ENCODE results near the gene TUBA1B. TPM values are rescaled to one million over a fixed set of nuclear protein-coding genes. Genes with fewer than 3 reads are reported as not detected.

Gene TUBA1B
- total and polyA plus RNA-seq, 2 of the 13 experiments (the other 11 are each of a cell fraction or from before 2014, with no cell fraction given), result 1,275 to 1,353 TPM

DNA sequence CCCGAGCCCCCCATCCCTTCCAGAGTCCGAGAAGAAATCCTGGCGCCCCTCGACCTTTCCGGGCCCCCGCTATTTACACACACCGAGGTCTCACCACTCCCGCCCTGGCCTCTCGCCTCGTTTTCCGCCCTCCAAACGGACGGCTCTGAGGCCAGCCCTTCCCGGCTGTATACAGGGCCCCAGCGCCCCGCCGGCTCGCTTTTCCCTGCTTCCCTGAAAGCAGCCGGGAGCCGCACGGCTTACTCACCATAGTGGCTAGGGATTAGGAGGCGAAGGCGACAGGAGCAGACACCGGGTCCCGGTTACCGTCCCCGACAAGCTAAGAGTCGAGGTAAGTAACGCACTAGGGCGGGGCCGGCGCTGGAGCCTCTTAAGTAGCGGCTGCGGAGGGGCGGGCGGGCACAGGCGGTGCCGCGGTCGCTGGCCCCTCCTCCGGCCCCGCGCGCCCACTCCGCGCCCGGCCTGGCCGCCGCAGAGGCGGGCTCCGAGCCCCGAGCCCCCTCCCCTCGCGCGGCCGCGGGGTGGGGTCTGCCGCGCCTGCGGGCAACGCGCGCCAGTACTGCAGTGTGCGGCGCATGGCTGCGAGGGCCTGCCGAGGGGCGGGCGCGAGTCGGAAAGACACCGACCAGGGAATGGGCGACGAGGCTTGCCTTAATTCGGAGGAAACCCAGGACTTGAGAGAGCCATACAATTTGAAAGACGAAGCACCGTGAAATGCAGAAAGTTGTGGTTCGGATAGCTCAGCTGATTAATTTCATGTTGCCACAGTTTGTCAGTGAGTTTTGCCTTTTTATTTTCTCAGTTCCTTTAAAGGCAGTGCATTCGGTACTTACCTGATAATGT lies at the start of gene TUBA1B (continued):
- no peak for TF ChIP-seq PRDM4 (CRISPR knock-in tag; IDR thresholded peaks at IDR 0.05; ENCODE audit: borderline replicate concordance)
- TF ChIP-seq SRSF4 (IDR thresholded peaks at IDR 0.05; ENCODE audit: low read depth, low read length, poor library complexity, severe bottlenecking), result no peak
- TF ChIP-seq, protein P1, sequence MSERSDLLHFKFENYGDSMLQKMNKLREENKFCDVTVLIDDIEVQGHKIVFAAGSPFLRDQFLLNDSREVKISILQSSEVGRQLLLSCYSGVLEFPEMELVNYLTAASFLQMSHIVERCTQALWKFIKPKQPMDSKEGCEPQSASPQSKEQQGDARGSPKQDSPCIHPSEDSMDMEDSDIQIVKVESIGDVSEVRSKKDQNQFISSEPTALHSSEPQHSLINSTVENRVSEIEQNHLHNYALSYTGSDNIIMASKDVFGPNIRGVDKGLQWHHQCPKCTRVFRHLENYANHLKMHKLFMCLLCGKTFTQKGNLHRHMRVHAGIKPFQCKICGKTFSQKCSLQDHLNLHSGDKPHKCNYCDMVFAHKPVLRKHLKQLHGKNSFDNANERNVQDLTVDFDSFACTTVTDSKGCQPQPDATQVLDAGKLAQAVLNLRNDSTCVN (CRISPR knock-in tag; IDR thresholded peaks at IDR 0.05; ENCODE audit: borderline replicate concordance), result no peak
- no peak; the same call in 1 of the 2 replicates for TF ChIP-seq ZNF543 (CRISPR knock-in tag; IDR thresholded peaks at IDR 0.05)
- peak; percentile 70 for TF ChIP-seq ZNF451 (CRISPR knock-in tag; IDR thresholded peaks at IDR 0.05)
- no peak; the same call in 1 of the 2 replicates for TF ChIP-seq TBP (CRISPR knock-in tag; IDR thresholded peaks at IDR 0.05)
- no peak; the same call in none of the 2 replicates for TF ChIP-seq ZNF703 (CRISPR knock-in tag; IDR thresholded peaks at IDR 0.05; ENCODE audit: borderline replicate concordance)
- TF ChIP-seq ZBTB3 (CRISPR knock-in tag; IDR thresholded peaks at IDR 0.05; ENCODE audit: borderline replicate concordance, low read depth), result no peak
- peak; percentile 65 for TF ChIP-seq ZNF232 (CRISPR knock-in tag; IDR thresholded peaks at IDR 0.05; ENCODE audit: borderline replicate concordance)
- TF ChIP-seq RBM39 (IDR thresholded peaks at IDR 0.05; ENCODE audit: low read depth, low read length, poor library complexity, severe bottlenecking), result peak; percentile 98
- no peak for TF ChIP-seq CTCF (CRISPR knock-in tag; IDR thresholded peaks at IDR 0.05)
- no peak; the same call in 1 of the 2 replicates for TF ChIP-seq RXRA (CRISPR knock-in tag; IDR thresholded peaks at IDR 0.05)
- no peak for TF ChIP-seq ZSCAN22 (CRISPR knock-in tag; IDR thresholded peaks at IDR 0.05)
- TF ChIP-seq, protein P2, sequence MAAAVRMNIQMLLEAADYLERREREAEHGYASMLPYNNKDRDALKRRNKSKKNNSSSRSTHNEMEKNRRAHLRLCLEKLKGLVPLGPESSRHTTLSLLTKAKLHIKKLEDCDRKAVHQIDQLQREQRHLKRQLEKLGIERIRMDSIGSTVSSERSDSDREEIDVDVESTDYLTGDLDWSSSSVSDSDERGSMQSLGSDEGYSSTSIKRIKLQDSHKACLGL (CRISPR knock-in tag; IDR thresholded peaks at IDR 0.05), result peak; percentile 44; the same call in 1 of the 2 replicates
- TF ChIP-seq ZNF788 (CRISPR knock-in tag; IDR thresholded peaks at IDR 0.05; ENCODE audit: borderline replicate concordance), result peak; percentile 84
- no peak for TF ChIP-seq ZMAT5 (CRISPR knock-in tag; IDR thresholded peaks at IDR 0.05; ENCODE audit: borderline replicate concordance, low read depth)
- TF ChIP-seq RAD21 (CRISPR knock-in tag; IDR thresholded peaks at IDR 0.05), result no peak
- TF ChIP-seq STAT6 (CRISPR knock-in tag; IDR thresholded peaks at IDR 0.05; ENCODE audit: borderline replicate concordance), result no peak
